Lower leg skin (tissue), 4 donors: ENCODE results near the gene MUC6. TPM values are rescaled to one million over a fixed set of nuclear protein-coding genes. Genes with fewer than 3 reads are reported as not detected.

Experiments
- DNase-seq, 2 donors: peaks; one replicate each; pipeline ENCODE4 v3.0.0-alpha.2; 2019; ENCODE audit warnings: low spot score in 2 of 2
- H3K4me3 ChIP-seq: fragments of 200-600 bp; sonication (generic); 2 replicates; pipeline ENCODE4 v1.5.1; 2017; ENCODE audit warnings: mild to moderate bottlenecking, low read depth; ENCODE audit not compliant: poor library complexity, severe bottlenecking
- POLR2A ChIP-seq, 2 donors: fragments of 450-650 bp; IDR thresholded peaks; one replicate each; pipeline ENCODE4 v1.6.1; 2016 to 2017; ENCODE audit warnings: antibody characterized with exemption in 2 of 2, mild to moderate bottlenecking in 1 of 2, moderate library complexity in 1 of 2
- WGBS, 2 donors: methylation state at CpG; one replicate each; pipeline ENCODE4 v1.1.5; 2018; 5-methylcytosine and 5-hydroxymethylcytosine counted together
- intact Hi-C: fragments of 100-400 bp; cut with DNase I; formaldehyde crosslinking; loops from one replicate; pipeline ENCODE4 v1.15.0; 2023; ENCODE audit warnings: low total_unique reads
- total RNA-seq, 4 donors: library from RNA; depleted of rRNA; stranded (reverse); fragments of >200 nt; gene quantifications; one replicate each; pipeline ENCODE4 v1.1.0, GENCODE V29; 2016
- TF ChIP-seq, protein P1 (sequence below), 3 donors: fragments of 450-650 bp; IDR thresholded peaks; one replicate each; pipeline ENCODE4 v1.5.1; 2016; ENCODE audit warnings: antibody characterized with exemption in 3 of 3, mild to moderate bottlenecking in 3 of 3, moderate library complexity in 2 of 3

Gene MUC6
- total RNA-seq, 4 donors from 2014 or later: not detected

DNA sequence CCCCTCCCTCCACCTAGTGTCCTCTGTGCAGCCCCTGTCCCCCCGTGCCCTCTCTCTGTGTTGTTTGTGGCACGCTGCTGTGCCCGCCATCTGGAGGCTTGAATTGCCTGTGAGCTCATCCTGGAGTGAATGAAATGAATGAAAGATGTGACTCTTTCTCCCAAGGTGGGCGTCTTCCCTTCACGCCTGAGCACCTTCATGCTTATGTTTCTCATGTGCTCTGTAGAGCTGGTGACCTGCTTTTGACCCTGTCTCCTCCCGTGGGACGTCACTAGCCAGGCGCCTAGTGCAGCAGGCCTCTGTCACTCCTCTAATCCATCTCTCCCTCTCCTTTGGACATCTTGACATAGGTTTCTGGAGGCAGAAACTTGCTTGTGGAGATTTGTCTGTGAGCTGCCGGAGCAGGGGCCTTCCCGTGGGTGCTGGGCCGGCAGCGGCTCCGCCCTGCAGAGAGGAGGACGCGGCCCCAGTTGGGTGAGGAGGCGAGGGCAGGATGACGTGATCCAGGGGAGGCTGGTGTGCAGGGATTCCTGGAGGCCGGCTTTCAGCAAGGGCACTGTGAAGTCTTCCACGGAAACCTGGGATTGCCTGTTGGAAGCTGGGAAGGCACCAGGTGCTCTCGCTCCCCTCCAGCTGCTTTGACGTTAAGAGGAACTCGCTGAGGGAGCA lies 40.6 kb downstream of the MUC6 start:
- WGBS, 2 donors: 75 to 84% methylated on average over 21 to 22 of the region's 22 CpGs
- H3K4me3 ChIP-seq: no peak overlapping the region
- no peak for DNase-seq
- TF ChIP-seq, protein P1, sequence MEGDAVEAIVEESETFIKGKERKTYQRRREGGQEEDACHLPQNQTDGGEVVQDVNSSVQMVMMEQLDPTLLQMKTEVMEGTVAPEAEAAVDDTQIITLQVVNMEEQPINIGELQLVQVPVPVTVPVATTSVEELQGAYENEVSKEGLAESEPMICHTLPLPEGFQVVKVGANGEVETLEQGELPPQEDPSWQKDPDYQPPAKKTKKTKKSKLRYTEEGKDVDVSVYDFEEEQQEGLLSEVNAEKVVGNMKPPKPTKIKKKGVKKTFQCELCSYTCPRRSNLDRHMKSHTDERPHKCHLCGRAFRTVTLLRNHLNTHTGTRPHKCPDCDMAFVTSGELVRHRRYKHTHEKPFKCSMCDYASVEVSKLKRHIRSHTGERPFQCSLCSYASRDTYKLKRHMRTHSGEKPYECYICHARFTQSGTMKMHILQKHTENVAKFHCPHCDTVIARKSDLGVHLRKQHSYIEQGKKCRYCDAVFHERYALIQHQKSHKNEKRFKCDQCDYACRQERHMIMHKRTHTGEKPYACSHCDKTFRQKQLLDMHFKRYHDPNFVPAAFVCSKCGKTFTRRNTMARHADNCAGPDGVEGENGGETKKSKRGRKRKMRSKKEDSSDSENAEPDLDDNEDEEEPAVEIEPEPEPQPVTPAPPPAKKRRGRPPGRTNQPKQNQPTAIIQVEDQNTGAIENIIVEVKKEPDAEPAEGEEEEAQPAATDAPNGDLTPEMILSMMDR (IDR thresholded peaks at IDR 0.05): no peak
- no peak for TF ChIP-seq POLR2A (IDR thresholded peaks at IDR 0.05)
- intact Hi-C loops: no loop called here

DNA sequence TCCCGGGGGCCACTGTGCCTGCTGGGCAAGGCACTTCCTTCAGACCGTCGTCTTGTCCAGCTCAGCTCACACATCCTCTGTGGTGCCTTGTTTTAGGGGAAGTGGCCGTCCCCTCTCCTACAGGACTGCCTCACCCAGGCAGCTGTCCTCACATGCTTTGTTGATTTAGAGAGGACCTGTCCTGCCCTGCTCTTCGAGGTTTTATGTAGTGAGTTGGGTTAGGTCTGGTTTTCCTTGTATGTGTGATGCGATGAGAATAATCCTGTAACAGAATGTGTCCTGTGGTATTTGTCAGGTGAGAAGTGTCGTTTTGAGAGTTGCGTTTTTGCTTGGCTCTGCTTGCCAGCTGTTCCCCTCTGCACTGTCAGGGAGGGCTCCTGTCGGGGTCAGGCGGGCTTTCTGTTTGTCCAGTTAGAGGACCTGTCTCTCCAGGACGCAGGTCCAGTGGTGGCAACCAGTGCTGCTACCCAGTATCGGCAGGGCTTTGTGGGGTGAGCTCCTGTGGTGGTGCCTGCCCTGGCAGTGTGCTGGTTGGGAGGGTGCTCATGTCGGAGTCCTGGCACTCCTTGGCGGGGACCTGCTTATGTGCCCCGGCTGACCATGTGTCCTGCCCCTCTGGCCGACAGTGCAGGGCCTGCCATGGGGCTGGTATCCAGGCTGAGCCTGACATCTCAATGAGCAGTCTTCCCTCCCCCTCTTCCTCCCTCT lies 41.3 kb downstream of the MUC6 start:
- H3K4me3 ChIP-seq: no peak overlapping the region
- WGBS, 2 donors: 84 to 86% methylated on average over 16 of the region's 16 CpGs
- intact Hi-C loops: no loop called here
- no peak for DNase-seq
- TF ChIP-seq, protein P1 (IDR thresholded peaks at IDR 0.05): no peak
- TF ChIP-seq POLR2A (IDR thresholded peaks at IDR 0.05): no peak

DNA sequence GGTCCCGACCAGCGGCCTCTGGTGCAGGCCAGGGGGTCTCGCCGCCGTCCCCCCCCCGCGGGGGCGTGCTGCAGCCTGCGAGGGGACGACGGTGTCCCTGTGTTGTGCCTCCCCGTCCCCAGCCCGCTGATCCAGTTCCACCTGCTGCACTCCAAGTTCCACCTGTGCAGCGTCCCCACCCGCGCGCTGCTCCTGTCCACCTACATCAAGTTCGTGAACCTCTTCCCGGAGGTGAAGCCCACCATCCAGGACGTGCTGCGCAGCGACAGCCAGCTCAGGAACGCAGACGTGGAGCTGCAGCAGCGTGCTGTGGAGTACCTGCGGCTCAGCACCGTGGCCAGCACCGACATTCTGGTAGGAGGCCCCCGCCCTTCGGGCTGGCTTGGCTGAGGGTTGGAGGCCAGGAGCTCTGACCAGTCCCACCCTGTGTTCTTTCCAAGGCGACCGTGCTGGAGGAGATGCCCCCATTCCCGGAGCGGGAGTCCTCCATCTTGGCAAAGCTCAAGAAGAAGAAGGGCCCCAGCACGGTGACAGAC lies 42.8 kb downstream of the MUC6 start:
- WGBS, 2 donors: 92 to 95% methylated on average over 33 to 35 of the region's 35 CpGs
- no peak for DNase-seq
- TF ChIP-seq, protein P1 (IDR thresholded peaks at IDR 0.05): no peak
- no peak for TF ChIP-seq POLR2A (IDR thresholded peaks at IDR 0.05)
- no peak overlapping the region for H3K4me3 ChIP-seq
- intact Hi-C loops: no loop called here

DNA sequence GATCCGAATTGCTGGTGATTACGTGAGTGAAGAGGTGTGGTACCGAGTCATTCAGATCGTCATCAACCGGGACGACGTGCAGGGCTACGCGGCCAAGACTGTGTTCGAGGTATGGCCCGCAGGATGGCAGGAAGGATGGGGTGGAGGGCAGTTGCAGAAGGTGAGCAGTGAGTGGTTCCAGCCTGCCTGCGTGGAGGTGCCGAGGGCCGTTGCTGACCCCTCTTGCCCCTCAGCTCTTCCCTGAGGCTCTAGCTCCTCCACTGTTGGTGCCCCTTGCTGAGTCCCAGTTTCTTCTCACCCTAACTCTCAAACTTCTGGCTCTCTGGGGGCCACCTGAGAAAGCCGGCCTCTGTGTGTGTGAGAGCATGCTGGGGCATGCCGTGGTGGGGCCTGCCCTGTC lies 43.9 kb downstream of the MUC6 start:
- WGBS, 2 donors: 85 to 91% methylated on average over 16 of the region's 16 CpGs

DNA sequence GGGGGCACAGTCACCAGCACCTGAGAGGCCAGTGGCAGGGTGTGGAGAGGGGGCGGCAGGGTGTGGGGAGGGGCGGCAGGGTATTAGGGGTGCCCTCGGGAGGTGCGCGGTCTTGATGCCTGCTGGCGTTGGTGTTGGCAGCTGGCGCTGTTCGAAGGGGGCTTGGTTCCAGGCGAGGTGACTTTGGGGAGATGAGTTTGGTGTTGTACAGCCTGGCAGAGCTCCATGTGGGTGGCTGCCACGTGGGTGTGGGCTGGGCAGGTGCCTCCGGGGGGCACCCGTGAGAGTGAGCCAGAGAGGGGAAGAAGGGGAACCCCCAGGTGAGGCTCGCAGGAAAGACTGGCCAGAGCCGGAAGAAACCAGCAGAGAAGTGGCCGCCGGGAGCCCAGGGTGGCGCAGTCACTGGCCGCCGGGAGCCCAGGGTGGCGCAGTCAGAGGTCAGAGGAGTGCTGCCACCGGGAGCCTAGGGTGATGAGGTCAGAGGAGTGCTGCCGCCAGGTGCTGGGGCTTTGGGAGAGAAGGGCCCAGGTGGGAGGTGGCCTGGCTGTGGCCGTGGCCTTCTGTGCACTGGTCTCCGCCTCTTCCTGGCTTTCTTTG lies 44.7 kb downstream of the MUC6 start:
- WGBS, 2 donors: 72 to 74% methylated on average over 24 of the region's 24 CpGs
- no peak for DNase-seq
- no peak for TF ChIP-seq POLR2A (IDR thresholded peaks at IDR 0.05)
- TF ChIP-seq, protein P1 (IDR thresholded peaks at IDR 0.05): no peak
- intact Hi-C loops: no loop called here
- H3K4me3 ChIP-seq: no peak overlapping the region

More for the DNA sequence above, 43.9 kb downstream of the MUC6 start:
- DNase-seq: no peak
- no peak overlapping the region for H3K4me3 ChIP-seq
- no peak for TF ChIP-seq POLR2A (IDR thresholded peaks at IDR 0.05)
- TF ChIP-seq, protein P1 (IDR thresholded peaks at IDR 0.05): no peak
- intact Hi-C loops: no loop called here
